Glomerular visceral epithelial cell (primary cell): ENCODE measurements around the gene C1orf122.

Experiments used
- DNase-seq: peaks from one replicate; pipeline ENCODE4 v3.0.0-alpha.2; 2016; ENCODE audit errors: extremely low spot score

The C1orf122 gene

GRCh38 chr1:37797750-37798345 lies 9.7 kb upstream of the C1orf122 start:
- DNase-seq, result peak; percentile 36

GRCh38 chr1:37802439-37802838 lies 5.2 kb upstream of the C1orf122 start:
- DNase-seq, result no peak

- peak; percentile 4 for DNase-seq
These were observed 403 bp upstream of the C1orf122 start for GRCh38 chr1:37807220-37807554.

- peak; percentile 79 for DNase-seq
These were observed 1.1 kb downstream of the C1orf122 start for GRCh38 chr1:37808369-37809319.

GRCh38 chr1:37809942-37810341 lies 2.4 kb downstream of the C1orf122 start:
- no peak for DNase-seq

GRCh38 chr1:37811027-37811655 lies 3.6 kb downstream of the C1orf122 start:
- DNase-seq, result peak; percentile 67

GRCh38 chr1:37813529-37814145 lies 6.0 kb downstream of the C1orf122 start:
- no peak for DNase-seq

- no peak for DNase-seq
These were observed 6.7 kb downstream of the C1orf122 start for GRCh38 chr1:37814252-37814651.

GRCh38 chr1:37817481-37817880 lies 9.9 kb downstream of the C1orf122 start:
- no peak for DNase-seq

- DNase-seq, result no peak
These were observed 13.9 kb downstream of the C1orf122 start for GRCh38 chr1:37821481-37821880.

GRCh38 chr1:37822906-37823815 lies 15.6 kb downstream of the C1orf122 start:
- DNase-seq, result no peak

GRCh38 chr1:37824001-37824400 lies 16.4 kb downstream of the C1orf122 start:
- no peak for DNase-seq

GRCh38 chr1:37825506-37825905 lies 17.9 kb downstream of the C1orf122 start:
- no peak for DNase-seq

- no peak for DNase-seq
These were observed 21.0 kb downstream of the C1orf122 start for GRCh38 chr1:37828410-37829074.

GRCh38 chr1:37831109-37831508 lies 23.5 kb downstream of the C1orf122 start:
- no peak for DNase-seq

- DNase-seq, result no peak
These were observed 24.2 kb downstream of the C1orf122 start for GRCh38 chr1:37831809-37832208.

- DNase-seq, result no peak
These were observed 29.2 kb downstream of the C1orf122 start for GRCh38 chr1:37836788-37837187.

GRCh38 chr1:37839676-37840075 lies 32.1 kb downstream of the C1orf122 start:
- no peak for DNase-seq

- no peak for DNase-seq
These were observed 33.1 kb downstream of the C1orf122 start for GRCh38 chr1:37840711-37841110.

GRCh38 chr1:37841652-37842051 lies 34.1 kb downstream of the C1orf122 start:
- no peak for DNase-seq

GRCh38 chr1:37844536-37844935 lies 36.9 kb downstream of the C1orf122 start:
- DNase-seq, result no peak
